HG03432 (cell line): Measurements from ENCODE around the gene DDX51.
"Not testable (repeated sequence)": the region's sequence is repeated elsewhere in the genome, so short reads cannot be mapped to it uniquely, and the experiment has no call there.

Source experiments
- ATAC-seq: cut with Tn5 transposase; IDR thresholded peaks from one replicate; pipeline ENCODE4 v1.9.1; 2021; ENCODE audit warnings: mild to moderate bottlenecking, moderate library complexity; ENCODE audit not compliant: unreplicated experiment

The DDX51 gene

DNA sequence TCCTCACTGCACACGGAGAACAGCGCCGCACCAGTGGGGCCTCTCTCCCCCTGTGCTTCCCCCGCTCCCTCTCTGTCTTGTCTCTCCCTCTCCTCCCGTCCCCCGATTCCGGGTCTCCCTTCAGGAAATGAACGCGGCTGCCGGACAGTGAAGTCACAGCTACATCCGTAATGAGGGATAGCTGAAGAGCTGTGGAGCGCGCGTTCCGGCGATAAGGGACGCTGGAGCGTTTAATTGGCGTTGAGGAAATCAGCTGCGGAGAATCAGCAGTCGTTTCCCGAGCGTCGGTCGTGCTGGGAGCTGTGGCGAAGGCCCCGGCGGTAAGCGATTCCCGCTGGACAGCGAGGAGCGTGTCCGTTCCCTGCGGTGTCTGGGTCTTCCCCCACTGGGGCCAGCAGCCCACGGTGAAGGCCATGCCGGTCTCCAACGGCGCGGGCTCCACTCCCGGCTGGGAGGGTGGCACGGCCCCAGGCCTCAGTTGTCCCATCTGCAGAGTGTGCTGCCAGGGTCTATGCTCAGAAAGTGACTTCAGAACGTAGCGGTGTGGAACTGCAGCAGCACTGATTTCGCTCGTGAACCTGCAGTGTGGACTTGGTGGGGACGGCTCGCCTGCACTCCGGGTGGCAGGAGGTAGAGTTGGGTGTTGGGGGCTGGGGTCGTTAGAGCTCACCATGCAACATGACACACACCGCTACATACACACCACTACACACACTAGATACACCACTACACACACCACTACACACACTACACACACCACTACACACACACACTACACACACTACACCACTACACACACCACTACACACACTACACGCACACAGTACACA lies 11.0 kb upstream of the DDX51 start:
- ATAC-seq: peak; percentile 20

GRCh38 chr12:132154341-132154761 lies 10.2 kb upstream of the DDX51 start:
- peak; percentile 20 for ATAC-seq

GRCh38 chr12:132153501-132154340 lies 9.6 kb upstream of the DDX51 start:
- ATAC-seq: peak; percentile 77

DNA sequence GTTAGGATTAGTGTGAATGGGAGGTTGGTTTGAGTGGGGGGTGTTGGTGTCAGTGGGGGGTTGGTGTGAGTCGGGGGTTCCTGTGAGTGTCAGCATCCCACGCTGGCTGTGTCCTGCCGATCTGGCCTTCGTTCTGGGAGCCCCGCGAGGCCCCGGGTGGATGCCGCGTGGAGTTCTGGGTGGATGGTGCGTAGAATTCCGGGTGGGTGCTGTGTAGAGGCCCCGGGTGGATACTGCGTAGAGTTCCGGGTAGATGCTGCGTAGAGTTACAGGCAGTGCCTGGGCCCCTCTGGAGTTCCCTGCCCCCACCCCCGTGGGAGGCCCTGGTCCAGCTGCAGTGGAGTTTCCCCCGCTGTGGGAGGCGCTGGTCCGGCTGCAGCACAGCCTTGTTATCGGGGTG lies 8.8 kb upstream of the DDX51 start:
- ATAC-seq: no peak

DNA sequence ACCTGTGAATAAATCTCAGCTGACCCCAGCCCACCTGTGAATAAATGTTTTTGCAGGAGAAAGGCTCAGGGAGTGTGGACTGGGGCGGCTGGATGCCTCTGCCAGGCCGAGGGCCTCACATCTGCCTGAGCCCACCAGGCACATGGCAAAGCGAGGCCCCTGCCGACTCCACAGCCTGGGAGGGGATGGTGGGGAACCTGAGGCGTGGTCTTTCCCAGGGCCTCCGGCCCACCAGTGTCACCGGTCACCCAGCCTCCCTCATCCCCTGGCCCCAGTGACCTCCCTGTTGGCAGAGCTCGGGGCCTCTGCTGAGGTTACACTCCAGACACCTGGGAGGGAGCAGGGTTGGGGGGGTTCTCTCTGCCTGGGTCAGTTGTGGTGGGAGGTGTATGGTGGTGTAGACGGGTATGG lies 8.3 kb upstream of the DDX51 start:
- no peak for ATAC-seq

GRCh38 chr12:132151766-132152410 lies 7.8 kb upstream of the DDX51 start:
- ATAC-seq: no peak

DNA sequence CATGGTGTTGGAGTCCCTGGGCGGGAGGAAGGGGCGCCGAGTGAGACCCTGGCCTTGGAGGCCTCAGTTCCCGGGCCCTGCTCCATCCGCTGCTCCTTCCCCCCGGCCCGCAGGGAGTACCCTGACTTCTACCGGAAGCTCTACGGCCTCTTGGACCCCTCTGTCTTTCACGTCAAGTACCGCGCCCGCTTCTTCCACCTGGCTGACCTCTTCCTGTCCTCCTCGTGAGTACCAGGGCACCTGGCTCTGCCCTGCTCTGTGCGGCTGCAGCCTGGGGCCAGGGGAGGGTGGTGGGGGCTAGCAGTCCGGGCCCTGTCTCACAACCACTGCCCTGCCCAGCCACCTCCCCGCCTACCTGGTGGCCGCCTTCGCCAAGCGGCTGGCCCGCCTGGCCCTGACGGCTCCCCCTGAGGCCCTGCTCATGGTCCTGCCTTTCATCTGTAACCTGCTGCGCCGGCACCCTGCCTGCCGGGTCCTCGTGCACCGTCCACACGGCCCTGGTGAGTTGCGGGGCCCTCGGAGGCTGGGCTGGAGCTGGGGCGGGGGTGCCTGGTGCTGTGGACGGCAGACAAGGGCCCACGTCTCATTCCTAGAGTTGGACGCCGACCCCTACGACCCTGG lies 7.1 kb upstream of the DDX51 start:
- no peak for ATAC-seq

DNA sequence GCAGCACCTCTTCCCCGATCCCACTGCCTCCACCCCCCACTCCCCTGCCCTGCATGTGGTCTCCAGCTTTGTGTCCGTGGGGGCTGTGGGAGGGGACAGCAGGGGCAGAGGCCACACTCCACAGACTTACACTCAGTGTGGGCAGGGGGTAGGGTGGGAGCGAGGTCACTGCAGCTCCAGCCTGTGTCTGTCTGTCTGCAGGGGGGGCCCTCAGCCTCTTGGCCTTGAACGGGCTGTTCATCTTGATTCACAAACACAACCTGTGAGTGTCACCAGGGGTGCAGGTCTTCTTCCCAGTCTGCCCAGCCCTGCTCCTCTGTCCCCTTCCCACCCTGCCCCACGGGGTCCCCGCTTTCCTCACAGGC lies 6.6 kb upstream of the DDX51 start:
- no peak for ATAC-seq

- ATAC-seq: not testable (repeated sequence)
Observed at GRCh38 chr12:132149526-132149925, 5.4 kb upstream of the DDX51 start.

GRCh38 chr12:132148368-132149045 lies 4.4 kb upstream of the DDX51 start:
- no peak for ATAC-seq

DNA sequence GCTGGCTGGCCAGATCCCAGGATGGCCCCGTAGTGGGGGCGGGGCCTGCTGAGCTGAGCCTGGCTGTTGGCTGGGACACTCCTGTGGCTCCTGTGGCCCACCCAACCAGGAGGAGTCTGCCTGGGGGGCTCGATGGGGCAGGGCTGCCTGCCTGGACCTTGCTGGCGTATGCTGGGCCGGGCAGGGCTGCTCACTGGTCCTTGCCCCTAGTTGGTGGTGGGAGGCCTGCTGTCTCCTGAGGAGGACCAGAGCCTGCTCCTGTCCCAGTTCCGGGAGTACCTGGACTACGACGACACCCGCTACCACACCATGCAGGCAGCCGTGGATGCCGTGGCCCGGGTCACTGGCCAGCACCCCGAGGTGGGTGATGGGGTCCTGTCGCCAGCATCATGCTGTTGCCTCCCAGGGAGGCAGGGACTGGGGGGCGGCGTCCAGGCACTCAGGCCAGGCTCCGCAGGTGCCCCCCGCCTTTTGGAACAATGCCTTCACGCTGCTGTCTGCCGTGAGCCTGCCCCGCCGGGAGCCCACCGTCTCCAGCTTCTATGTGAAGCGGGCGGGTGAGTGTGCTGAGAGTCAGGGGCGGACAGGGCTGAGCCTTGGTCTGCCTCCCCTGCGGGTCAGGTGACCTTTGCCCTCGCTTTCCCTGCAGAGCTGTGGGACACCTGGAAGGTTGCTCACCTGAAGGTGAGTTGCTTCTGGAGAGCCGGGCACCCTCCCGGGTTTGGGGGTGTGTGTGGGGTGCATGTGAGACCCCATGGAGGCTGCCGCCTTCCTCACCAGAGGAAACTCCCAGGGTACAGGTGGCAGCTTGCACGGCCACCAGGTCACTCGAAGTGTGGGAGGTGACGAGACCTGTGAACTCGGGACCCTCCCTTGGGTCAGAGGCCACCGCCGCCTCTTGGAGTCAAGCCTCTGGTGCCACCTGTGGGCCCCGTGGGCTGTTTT lies 3.6 kb upstream of the DDX51 start:
- ATAC-seq: no peak

DNA sequence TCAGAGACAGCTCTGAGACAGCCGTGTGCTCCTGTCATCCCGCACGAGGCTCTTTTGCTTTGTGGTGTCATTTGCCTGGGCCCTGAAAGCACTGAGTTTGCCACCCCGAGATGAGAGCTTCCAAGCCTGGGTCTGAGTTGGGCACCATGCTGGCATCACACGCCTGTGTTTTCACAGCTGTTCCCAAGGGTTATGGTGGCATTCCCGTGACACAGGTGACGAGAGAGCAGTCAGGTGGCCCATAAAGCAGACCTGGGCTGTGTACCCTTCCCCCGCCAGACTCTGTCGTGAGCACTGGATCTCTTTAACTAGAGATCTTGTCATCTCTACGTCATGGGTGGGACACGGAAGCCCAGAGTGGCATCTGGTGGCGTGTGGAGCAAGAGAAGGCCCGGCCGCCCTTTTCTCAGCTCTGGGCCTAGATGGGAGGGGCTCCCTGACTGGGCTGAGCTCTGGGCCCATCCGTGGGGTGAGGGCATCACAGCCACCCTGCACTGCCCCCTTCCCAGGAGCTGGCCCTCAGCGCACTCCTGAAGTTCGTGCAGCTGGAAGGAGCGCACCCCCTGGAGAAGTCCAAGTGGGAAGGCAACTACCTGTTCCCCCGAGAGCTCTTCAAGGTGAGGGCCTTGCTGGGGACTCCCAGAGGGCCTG lies 2.8 kb upstream of the DDX51 start:
- ATAC-seq: no peak

- ATAC-seq: no peak
Observed at GRCh38 chr12:132146098-132146497, 2.0 kb upstream of the DDX51 start.

- ATAC-seq: no peak
Observed at GRCh38 chr12:132145334-132145733, 1.2 kb upstream of the DDX51 start.

DNA sequence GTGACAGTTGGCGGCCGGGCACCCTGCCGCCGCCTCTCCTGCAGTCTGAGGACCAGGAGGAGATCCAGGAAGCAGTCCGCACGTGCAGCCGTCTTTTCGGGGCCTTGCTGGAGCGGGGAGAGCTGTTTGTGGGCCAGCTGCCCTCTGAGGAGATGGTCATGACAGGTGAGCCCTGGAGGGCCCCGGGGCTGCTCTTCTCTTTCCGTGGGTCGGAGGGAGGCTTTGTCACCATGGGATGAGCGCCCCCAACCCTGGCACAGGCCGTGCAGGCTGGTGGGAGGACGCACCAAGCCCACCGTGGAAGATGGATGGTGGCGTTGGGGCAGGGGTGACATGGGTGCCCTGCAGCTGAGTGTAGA lies 670 bp upstream of the DDX51 start:
- ATAC-seq: peak; percentile 0

- peak; percentile 34 for ATAC-seq
Observed at GRCh38 chr12:132143336-132144071, 615 bp downstream of the DDX51 start.

- no peak for ATAC-seq
Observed at GRCh38 chr12:132142679-132143335, 1.3 kb downstream of the DDX51 start.
